Measurements from ENCODE around the gene RPL7L1. TPM values are rescaled to one million over a fixed set of nuclear protein-coding genes. Genes with fewer than 3 reads are reported as not detected.

Gene RPL7L1
- total RNA-seq, 1 donor from 2014 or later, result 56.4 TPM

- Mint-ChIP-seq H3K27me3 (ENCODE audit: low read depth) (no peaks in the 10 kb centered on the region), H3K4me1 (ENCODE audit: low read depth) (peaks cover 8% of the 10 kb centered on the region), H3K36me3 (ENCODE audit: low read depth) (peaks cover 15% of the 10 kb centered on the region), H3K9me3 (ENCODE audit: low read depth) (no peaks in the 10 kb centered on the region), H3K4me3 (ENCODE audit: unreplicated experiment) (no peak overlapping the region), H3K27ac (ENCODE audit: unreplicated experiment) (no peak overlapping the region)
- DNase-seq (ENCODE audit: low spot score), result no peak
- no peak for TF ChIP-seq CTCF (IDR thresholded peaks at IDR 0.05)
Observed at GRCh38 chr6:42936398-42936797, 57.0 kb downstream of the RPL7L1 start.

GRCh38 chr6:42937548-42938427 lies 58.4 kb downstream of the RPL7L1 start:
- no peaks in the 10 kb centered on the region for H3K4me1 Mint-ChIP-seq (ENCODE audit: low read depth)
- H3K27ac Mint-ChIP-seq (ENCODE audit: unreplicated experiment), result no peak overlapping the region
- no peaks in the 10 kb centered on the region for H3K9me3 Mint-ChIP-seq (ENCODE audit: low read depth)
- no peak for TF ChIP-seq CTCF (IDR thresholded peaks at IDR 0.05)
- H3K27me3 Mint-ChIP-seq (ENCODE audit: low read depth), result no peaks in the 10 kb centered on the region
- no peak overlapping the region for H3K4me3 Mint-ChIP-seq (ENCODE audit: unreplicated experiment)
- H3K36me3 Mint-ChIP-seq (ENCODE audit: low read depth), result peaks cover 12% of the 10 kb centered on the region
- no peak for DNase-seq (ENCODE audit: low spot score)

DNA sequence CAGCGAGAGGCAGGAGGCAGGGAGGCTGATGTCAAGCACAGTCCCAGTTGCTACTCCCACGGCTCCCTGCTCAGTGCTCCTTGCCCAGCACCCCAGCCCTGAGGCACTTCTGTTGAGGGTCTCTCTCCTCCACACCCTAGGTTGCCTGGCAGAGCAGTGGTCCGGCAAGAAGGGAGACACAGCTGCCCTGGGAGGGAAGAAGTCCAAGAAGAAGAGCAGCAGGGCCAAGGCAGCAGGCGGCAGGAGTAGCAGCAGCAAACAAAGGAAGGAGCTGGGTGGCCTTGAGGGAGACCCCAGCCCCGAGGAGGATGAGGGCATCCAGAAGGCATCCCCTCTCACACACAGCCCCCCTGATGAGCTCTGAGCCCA lies 59.0 kb downstream of the RPL7L1 start:
- no peaks in the 10 kb centered on the region for H3K4me1 Mint-ChIP-seq (ENCODE audit: low read depth)
- H3K9me3 Mint-ChIP-seq (ENCODE audit: low read depth), result no peaks in the 10 kb centered on the region
- TF ChIP-seq CTCF (IDR thresholded peaks at IDR 0.05), result no peak
- no peak overlapping the region for H3K4me3 Mint-ChIP-seq (ENCODE audit: unreplicated experiment)
- no peak overlapping the region for H3K27ac Mint-ChIP-seq (ENCODE audit: unreplicated experiment)
- H3K27me3 Mint-ChIP-seq (ENCODE audit: low read depth), result no peaks in the 10 kb centered on the region
- no peak for DNase-seq (ENCODE audit: low spot score)
- peaks cover 14% of the 10 kb centered on the region for H3K36me3 Mint-ChIP-seq (ENCODE audit: low read depth)

GRCh38 chr6:42938987-42939809 lies 59.8 kb downstream of the RPL7L1 start:
- H3K27me3 Mint-ChIP-seq (ENCODE audit: low read depth), result no peaks in the 10 kb centered on the region
- H3K4me3 Mint-ChIP-seq (ENCODE audit: unreplicated experiment), result no peak overlapping the region
- H3K36me3 Mint-ChIP-seq (ENCODE audit: low read depth), result peaks cover 17% of the 10 kb centered on the region
- no peaks in the 10 kb centered on the region for H3K4me1 Mint-ChIP-seq (ENCODE audit: low read depth)
- TF ChIP-seq CTCF (IDR thresholded peaks at IDR 0.05), result no peak
- no peak for DNase-seq (ENCODE audit: low spot score)
- no peaks in the 10 kb centered on the region for H3K9me3 Mint-ChIP-seq (ENCODE audit: low read depth)
- H3K27ac Mint-ChIP-seq (ENCODE audit: unreplicated experiment), result no peak overlapping the region

Other genes starting within 250 kb of the RPL7L1 start
- not detected in 3 replicates for gene PRPH2, start 157.0 kb upstream of the RPL7L1 start, total RNA-seq
- 17.5 to 19.3 TPM (median 18.4 TPM) in 3 replicates for gene TBCC, start 133.5 kb upstream of the RPL7L1 start, total RNA-seq
- gene BICRAL, start 97.6 kb upstream of the RPL7L1 start, total RNA-seq, result 9.2 to 10.8 TPM (median 9.7 TPM) in 3 replicates
- not detected in 3 replicates for gene PTCRA, start 36.4 kb downstream of the RPL7L1 start, total RNA-seq
- 41.0 to 57.9 TPM (median 45.5 TPM) in 3 replicates for gene CNPY3, start 49.9 kb downstream of the RPL7L1 start, total RNA-seq
- 0.53 TPM in 1 of 3 replicates, not detected in the others for gene GNMT, start 81.1 kb downstream of the RPL7L1 start, total RNA-seq
- 16.0 to 30.5 TPM (median 17.0 TPM) in 3 replicates for gene PEX6, start 99.6 kb downstream of the RPL7L1 start, total RNA-seq
- 34.0 to 40.4 TPM (median 39.3 TPM) in 3 replicates for gene PPP2R5D, start 105.0 kb downstream of the RPL7L1 start, total RNA-seq
- gene MEA1, start 134.3 kb downstream of the RPL7L1 start, total RNA-seq, result 71.1 to 86.2 TPM (median 71.6 TPM) in 3 replicates
- 66.3 to 96.9 TPM (median 90.3 TPM) in 3 replicates for gene KLHDC3, start 134.6 kb downstream of the RPL7L1 start, total RNA-seq
- gene RRP36, start 142.0 kb downstream of the RPL7L1 start, total RNA-seq, result 58.6 to 75.2 TPM (median 63.2 TPM) in 3 replicates
- 53.6 to 64.8 TPM (median 54.3 TPM) in 3 replicates for gene CUL7, start 174.2 kb downstream of the RPL7L1 start, total RNA-seq
- 42.6 to 46.6 TPM (median 42.9 TPM) in 3 replicates for gene MRPL2, start 179.8 kb downstream of the RPL7L1 start, total RNA-seq
- 30.0 to 37.0 TPM (median 32.3 TPM) in 3 replicates for gene KLC4, start 180.0 kb downstream of the RPL7L1 start, total RNA-seq
- 282 to 293 TPM (median 288 TPM) in 3 replicates for gene PTK7, start 196.7 kb downstream of the RPL7L1 start, total RNA-seq

Data from chondrocyte (in vitro differentiated cells).